ENCODE data around the gene KDM4F.

DNA sequence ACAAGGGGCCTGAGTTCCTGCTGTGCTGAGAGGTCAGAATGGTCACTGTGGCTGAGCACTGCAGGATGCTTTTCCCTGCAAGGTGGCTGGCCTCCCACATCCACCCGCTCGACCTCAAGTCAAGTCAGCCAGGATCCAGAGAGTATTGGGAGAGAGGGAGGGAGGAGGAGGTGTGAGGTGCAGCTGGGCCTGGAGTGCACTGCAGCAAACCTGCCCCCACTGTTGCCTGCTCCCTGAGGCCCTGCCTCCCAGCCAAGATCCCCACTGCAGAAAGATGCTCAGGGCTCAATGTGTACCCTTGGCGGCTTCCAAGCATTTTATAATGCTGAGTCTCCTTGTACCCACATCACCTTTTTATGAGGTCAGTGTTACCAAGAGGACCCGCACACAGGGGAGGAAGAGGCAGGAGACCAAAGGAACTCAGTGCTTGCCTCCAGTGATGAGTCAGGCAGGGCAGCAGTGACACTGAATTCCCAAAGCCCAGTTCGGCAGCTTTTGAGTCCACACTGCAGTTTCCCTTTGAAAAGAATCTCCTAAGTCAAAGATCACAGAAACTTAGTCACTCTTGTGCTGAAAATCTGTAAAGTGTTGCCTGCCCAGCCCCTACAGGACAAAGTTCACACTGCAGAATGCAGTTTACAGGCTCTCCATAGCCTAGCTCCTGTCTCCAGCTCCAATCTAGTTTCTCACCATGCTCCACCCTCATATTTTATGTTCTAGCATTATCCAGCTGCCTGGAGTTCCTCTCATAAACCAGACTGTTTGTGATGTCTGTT lies 43.5 kb downstream of the KDM4F start:
- no peak for TF ChIP-seq POLR2AphosphoS5 (IDR thresholded peaks at IDR 0.05)
- TF ChIP-seq, protein P1, sequence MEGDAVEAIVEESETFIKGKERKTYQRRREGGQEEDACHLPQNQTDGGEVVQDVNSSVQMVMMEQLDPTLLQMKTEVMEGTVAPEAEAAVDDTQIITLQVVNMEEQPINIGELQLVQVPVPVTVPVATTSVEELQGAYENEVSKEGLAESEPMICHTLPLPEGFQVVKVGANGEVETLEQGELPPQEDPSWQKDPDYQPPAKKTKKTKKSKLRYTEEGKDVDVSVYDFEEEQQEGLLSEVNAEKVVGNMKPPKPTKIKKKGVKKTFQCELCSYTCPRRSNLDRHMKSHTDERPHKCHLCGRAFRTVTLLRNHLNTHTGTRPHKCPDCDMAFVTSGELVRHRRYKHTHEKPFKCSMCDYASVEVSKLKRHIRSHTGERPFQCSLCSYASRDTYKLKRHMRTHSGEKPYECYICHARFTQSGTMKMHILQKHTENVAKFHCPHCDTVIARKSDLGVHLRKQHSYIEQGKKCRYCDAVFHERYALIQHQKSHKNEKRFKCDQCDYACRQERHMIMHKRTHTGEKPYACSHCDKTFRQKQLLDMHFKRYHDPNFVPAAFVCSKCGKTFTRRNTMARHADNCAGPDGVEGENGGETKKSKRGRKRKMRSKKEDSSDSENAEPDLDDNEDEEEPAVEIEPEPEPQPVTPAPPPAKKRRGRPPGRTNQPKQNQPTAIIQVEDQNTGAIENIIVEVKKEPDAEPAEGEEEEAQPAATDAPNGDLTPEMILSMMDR (IDR thresholded peaks at IDR 0.05): peak in 2 of 7 experiments; percentile 36 to 45
